ENCODE data around the gene CEBPZ. TPM values are rescaled to one million over a fixed set of nuclear protein-coding genes. Genes with fewer than 3 reads are reported as not detected.

CEBPZ gene
- total and polyA plus RNA-seq, 10 of the 15 experiments (the other 5 are each of a cell fraction or from before 2014, with no cell fraction given): 29.4 to 89.2 (median 49.5) TPM

DNA sequence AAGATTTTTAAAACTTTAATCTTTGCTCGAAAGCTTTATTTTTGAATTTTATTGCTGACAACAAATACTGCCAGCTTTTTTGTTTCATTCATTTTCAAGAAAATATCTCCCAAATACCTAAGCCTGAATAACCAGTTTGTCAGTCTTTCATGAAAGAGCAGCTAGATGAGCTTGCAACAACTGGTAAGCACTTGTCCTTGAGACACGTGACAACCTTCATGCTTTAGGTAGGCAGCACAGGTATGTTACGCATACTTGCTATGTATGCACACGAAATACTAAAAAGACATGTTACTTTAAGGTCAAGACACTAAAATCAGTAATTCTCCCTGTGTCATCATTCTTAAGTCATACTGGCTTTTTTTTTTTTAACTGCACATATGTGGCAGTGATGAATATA lies 12.3 kb downstream of the CEBPZ start (continued):
- TF ChIP-seq SUZ12 (IDR thresholded peaks at IDR 0.05; ENCODE audit: unreplicated experiment): no peak
- TF ChIP-seq, protein P1, sequence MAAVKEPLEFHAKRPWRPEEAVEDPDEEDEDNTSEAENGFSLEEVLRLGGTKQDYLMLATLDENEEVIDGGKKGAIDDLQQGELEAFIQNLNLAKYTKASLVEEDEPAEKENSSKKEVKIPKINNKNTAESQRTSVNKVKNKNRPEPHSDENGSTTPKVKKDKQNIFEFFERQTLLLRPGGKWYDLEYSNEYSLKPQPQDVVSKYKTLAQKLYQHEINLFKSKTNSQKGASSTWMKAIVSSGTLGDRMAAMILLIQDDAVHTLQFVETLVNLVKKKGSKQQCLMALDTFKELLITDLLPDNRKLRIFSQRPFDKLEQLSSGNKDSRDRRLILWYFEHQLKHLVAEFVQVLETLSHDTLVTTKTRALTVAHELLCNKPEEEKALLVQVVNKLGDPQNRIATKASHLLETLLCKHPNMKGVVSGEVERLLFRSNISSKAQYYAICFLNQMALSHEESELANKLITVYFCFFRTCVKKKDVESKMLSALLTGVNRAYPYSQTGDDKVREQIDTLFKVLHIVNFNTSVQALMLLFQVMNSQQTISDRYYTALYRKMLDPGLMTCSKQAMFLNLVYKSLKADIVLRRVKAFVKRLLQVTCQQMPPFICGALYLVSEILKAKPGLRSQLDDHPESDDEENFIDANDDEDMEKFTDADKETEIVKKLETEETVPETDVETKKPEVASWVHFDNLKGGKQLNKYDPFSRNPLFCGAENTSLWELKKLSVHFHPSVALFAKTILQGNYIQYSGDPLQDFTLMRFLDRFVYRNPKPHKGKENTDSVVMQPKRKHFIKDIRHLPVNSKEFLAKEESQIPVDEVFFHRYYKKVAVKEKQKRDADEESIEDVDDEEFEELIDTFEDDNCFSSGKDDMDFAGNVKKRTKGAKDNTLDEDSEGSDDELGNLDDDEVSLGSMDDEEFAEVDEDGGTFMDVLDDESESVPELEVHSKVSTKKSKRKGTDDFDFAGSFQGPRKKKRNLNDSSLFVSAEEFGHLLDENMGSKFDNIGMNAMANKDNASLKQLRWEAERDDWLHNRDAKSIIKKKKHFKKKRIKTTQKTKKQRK (IDR thresholded peaks at IDR 0.05; ENCODE audit: low read depth, low read length): no peak
- TF ChIP-seq, protein P2, sequence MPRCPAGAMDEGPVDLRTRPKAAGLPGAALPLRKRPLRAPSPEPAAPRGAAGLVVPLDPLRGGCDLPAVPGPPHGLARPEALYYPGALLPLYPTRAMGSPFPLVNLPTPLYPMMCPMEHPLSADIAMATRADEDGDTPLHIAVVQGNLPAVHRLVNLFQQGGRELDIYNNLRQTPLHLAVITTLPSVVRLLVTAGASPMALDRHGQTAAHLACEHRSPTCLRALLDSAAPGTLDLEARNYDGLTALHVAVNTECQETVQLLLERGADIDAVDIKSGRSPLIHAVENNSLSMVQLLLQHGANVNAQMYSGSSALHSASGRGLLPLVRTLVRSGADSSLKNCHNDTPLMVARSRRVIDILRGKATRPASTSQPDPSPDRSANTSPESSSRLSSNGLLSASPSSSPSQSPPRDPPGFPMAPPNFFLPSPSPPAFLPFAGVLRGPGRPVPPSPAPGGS (IDR thresholded peaks at IDR 0.05; ENCODE audit: borderline replicate concordance, insufficient read depth, low read depth, low read length, poor library complexity, severe bottlenecking): no peak
- TF ChIP-seq ZBED1 (IDR thresholded peaks at IDR 0.05; ENCODE audit: borderline replicate concordance): no peak
- no peak for TF ChIP-seq HDAC2 (IDR thresholded peaks at IDR 0.05)
- no peak for TF ChIP-seq EED (IDR thresholded peaks at IDR 0.05; ENCODE audit: low read depth)
- TF ChIP-seq NFIC (IDR thresholded peaks at IDR 0.05; ENCODE audit: low read depth, low read length): no peak
- no peak for TF ChIP-seq JUNB (IDR thresholded peaks at IDR 0.05)

DNA sequence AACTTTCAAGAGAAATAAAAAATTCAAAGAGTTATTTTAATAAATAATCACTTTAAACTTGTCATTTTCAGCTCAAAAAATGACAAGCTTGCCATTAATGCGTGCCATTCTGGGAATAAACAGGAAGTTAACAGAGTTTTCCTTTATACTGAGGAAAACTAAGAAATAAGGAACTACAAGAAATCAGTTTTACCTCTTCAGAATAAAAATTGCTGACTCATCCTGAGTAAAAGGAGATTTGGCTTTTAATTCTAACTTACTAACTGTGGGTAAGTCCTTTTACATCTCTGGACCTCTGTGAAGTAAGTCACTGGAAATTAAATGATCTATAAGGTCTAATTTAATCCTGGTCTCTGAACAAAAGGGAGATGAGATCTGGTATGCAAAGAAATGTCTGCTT lies 16.1 kb downstream of the CEBPZ start:
- CTCF ChIA-PET: interaction anchor here (1.4 kb wide), 1 partner anchor 47 kb away, joined by 5 read pairs; no protein-coding TSS in a partner anchor
- no peak overlapping the region for H3K4me3 ChIP-seq
- H4K20me1 ChIP-seq (ENCODE audit: control insufficient read depth, insufficient read depth): no peaks in the 10 kb centered on the region
- no peak for ATAC-seq
- no peak overlapping the region for H3K4me2 ChIP-seq (ENCODE audit: control insufficient read depth, insufficient read depth)
- H3K27ac ChIP-seq (ENCODE audit: control insufficient read depth, insufficient read depth): no peak overlapping the region
- BruUV-seq (replicated peaks): TSS peak; percentile 7
- intact Hi-C loops (cut with micrococcal nuclease; ENCODE audit: unreplicated experiment) (no loop called here), in situ Hi-C loops (cut with MboI) (no loop called here)
- H3K9me3 ChIP-seq (replicated peaks; ENCODE audit: control insufficient read depth, insufficient read depth, low read length): no peaks in the 10 kb centered on the region
- no peak overlapping the region for H3K9ac ChIP-seq (ENCODE audit: control insufficient read depth, insufficient read depth, low read length)
- FAIRE-seq: no peak
- no peaks in the 10 kb centered on the region for H3K4me1 ChIP-seq (ENCODE audit: control insufficient read depth, insufficient read depth, low read length)
- SMC1A ChIA-PET (ENCODE audit: uncharacterized antibody, unreplicated experiment): interaction anchor here (0.8 to 1.0 kb wide), 3 partner anchors 15 to 132 kb away, joined by 3 read pairs; no protein-coding TSS in a partner anchor
- no peaks in the 10 kb centered on the region for H3K79me2 ChIP-seq (ENCODE audit: control insufficient read depth, insufficient read depth, low read length)
- no peak overlapping the region for H2AFZ ChIP-seq (ENCODE audit: control insufficient read depth, low read depth, low read length)
- no peak for DNase-seq (ENCODE audit: low read depth, low spot score)
- TF ChIP-seq BACH1 (IDR thresholded peaks at IDR 0.05; ENCODE audit: borderline replicate concordance): 0 out of 2 replicates have a peak, but pooled peaks have one; percentile 38
- TF ChIP-seq, protein P3, sequence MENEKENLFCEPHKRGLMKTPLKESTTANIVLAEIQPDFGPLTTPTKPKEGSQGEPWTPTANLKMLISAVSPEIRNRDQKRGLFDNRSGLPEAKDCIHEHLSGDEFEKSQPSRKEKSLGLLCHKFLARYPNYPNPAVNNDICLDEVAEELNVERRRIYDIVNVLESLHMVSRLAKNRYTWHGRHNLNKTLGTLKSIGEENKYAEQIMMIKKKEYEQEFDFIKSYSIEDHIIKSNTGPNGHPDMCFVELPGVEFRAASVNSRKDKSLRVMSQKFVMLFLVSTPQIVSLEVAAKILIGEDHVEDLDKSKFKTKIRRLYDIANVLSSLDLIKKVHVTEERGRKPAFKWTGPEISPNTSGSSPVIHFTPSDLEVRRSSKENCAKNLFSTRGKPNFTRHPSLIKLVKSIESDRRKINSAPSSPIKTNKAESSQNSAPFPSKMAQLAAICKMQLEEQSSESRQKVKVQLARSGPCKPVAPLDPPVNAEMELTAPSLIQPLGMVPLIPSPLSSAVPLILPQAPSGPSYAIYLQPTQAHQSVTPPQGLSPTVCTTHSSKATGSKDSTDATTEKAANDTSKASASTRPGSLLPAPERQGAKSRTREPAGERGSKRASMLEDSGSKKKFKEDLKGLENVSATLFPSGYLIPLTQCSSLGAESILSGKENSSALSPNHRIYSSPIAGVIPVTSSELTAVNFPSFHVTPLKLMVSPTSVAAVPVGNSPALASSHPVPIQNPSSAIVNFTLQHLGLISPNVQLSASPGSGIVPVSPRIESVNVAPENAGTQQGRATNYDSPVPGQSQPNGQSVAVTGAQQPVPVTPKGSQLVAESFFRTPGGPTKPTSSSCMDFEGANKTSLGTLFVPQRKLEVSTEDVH (IDR thresholded peaks at IDR 0.05; ENCODE audit: low read depth, partially characterized antibody): no peak
- no peaks in the 10 kb centered on the region for H3K27me3 ChIP-seq (replicated peaks in 1 of 2; ENCODE audit: control insufficient read depth in 2 of 2, insufficient read depth in 2 of 2, low read length in 1 of 2)
- POLR2A ChIA-PET: interaction anchor here (1.1 kb wide), 1 partner anchor 18 kb away, joined by 3 read pairs; no protein-coding TSS in a partner anchor
- 65% methylated on average over 1 of the region's 1 CpG for WGBS (ENCODE audit: insufficient coverage, insufficient replicate concordance, low lambda C conversion rate, missing lambda C conversion rate)
- RAD21 ChIA-PET (ENCODE audit: unreplicated experiment): no interaction called here
- H3K36me3 ChIP-seq (ENCODE audit: control insufficient read depth in 2 of 2, insufficient read depth in 2 of 2, low read length in 1 of 2): peaks cover 6 to 24% of the 10 kb centered on the region in 2 experiments
